Activated CD8-positive, alpha-beta memory T cell treated with anti-CD3 and anti-CD28 coated beads for 24 hours (primary cell): ENCODE measurements around the gene MAGEH1.
"Not testable (repeated sequence)": the region's sequence is repeated elsewhere in the genome, so short reads cannot be mapped to it uniquely, and the experiment has no call there.

Source experiments
- DNase-seq: peaks from one replicate; pipeline ENCODE4 v3.0.0-alpha.2; 2020

The MAGEH1 gene

GRCh38 chrX:55451990-55452832 is at the start of gene MAGEH1:
Gene MAGEH1, plus strand, starts transcription at chrX:55452127. Its CDS starts 248 bp downstream, at chrX:55452375.
- peak; percentile 83 for DNase-seq

DNA sequence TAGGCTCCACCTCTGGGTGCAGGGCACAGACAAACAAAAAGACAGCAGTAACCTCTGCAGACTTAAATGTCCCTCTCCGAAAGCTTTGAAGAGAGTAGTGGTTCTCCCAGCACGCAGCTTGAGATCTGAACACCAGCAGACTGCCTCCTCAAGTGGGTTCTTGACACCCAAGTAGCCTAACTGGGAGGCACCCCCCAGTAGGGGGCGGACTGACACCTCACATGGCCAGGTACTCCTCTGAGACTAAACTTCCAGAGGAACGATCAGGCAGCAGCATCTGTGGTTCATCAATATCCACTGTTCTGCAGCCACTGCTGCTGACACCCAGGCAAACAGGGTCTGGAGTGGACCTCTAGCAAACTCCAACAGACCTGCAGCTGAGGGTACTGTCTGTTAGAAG is 24.8 kb upstream of the MAGEH1 start:
- DNase-seq: not testable (repeated sequence)

GRCh38 chrX:55443468-55443867 is 8.5 kb upstream of the MAGEH1 start:
- not testable (repeated sequence) for DNase-seq

DNA sequence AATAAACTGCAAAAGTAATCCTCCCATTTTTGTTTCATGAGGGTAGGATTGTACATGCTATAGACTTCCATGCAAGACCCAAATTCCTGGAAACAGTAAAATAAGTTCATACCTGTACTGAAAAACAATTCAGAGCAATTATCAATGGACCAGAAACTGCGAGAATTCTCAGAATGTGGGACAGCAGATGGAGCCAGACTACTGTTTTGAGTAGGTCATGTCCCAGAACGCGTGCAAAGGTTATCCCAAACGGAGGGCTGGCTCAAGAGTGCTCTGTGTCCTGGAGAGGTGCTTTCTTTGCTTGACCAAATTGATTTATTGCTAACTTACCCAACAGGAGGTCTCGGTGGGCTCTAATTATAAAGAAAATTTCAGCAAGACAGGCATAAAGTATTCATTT is 1.7 kb upstream of the MAGEH1 start:
- no peak for DNase-seq

GRCh38 chrX:55451141-55451540 is 786 bp upstream of the MAGEH1 start:
- DNase-seq: no peak

- no peak for DNase-seq
Observed at GRCh38 chrX:55451626-55451989, 319 bp upstream of the MAGEH1 start.

- DNase-seq: no peak
Observed at GRCh38 chrX:55452833-55453124, 852 bp downstream of the MAGEH1 start.

GRCh38 chrX:55455708-55456107 is 3.8 kb downstream of the MAGEH1 start:
- not testable (repeated sequence) for DNase-seq

GRCh38 chrX:55459426-55459825 is 7.5 kb downstream of the MAGEH1 start:
- DNase-seq: not testable (repeated sequence)

GRCh38 chrX:55459926-55460325 is 8.0 kb downstream of the MAGEH1 start:
- not testable (repeated sequence) for DNase-seq

- DNase-seq: not testable (repeated sequence)
Observed at GRCh38 chrX:55464050-55464449, 12.1 kb downstream of the MAGEH1 start.

- not testable (repeated sequence) for DNase-seq
Observed at GRCh38 chrX:55465108-55465507, 13.2 kb downstream of the MAGEH1 start.

DNA sequence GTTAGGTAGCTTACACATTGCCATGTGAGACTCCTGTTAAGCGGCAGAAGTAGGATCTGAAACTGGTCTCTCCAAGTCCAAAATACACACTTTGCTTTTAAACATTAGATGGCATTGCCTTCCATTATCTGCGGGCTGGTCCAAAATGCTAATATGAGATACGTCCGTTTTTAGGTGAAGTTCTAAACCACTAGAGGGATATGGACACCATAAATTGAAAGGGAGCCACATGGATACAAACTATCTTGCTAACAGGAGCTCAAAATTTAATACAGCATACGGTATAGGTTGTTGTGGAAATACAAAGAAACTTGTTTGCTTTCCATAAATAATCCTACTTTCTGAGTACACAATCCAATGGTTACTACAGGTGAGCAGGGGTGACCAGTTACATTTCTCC is 13.9 kb downstream of the MAGEH1 start:
- not testable (repeated sequence) for DNase-seq

- DNase-seq: not testable (repeated sequence)
Observed at GRCh38 chrX:55479956-55480355, 28.0 kb downstream of the MAGEH1 start.

- no peak for DNase-seq
Observed at GRCh38 chrX:55480390-55481062, 28.6 kb downstream of the MAGEH1 start.

- no peak for DNase-seq
Observed at GRCh38 chrX:55484948-55485347, 33.0 kb downstream of the MAGEH1 start.

- peak; percentile 26 for DNase-seq
Observed at GRCh38 chrX:55486736-55487135, 34.8 kb downstream of the MAGEH1 start.

DNA sequence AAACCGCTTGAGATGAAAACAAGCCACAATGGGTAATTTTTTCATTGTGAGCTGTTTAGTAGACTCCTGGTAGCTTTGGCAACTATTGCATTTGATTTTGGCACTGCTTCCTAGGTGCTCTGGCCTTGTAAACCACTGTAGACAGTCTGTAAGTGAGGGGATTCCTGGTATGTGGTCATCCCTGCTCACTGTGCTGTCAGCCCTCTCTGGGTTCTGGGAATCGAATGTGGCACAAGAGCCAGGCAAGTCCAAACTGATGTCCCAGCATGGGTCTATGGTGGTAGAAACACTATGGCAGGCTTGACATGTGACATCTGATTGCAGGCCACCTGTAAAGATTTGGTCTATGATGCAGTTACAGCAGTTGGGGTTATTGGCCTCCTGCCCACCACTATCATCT is 35.2 kb downstream of the MAGEH1 start:
- peak; percentile 32 for DNase-seq

- DNase-seq: no peak
Observed at GRCh38 chrX:55488006-55488592, 36.2 kb downstream of the MAGEH1 start.

DNA sequence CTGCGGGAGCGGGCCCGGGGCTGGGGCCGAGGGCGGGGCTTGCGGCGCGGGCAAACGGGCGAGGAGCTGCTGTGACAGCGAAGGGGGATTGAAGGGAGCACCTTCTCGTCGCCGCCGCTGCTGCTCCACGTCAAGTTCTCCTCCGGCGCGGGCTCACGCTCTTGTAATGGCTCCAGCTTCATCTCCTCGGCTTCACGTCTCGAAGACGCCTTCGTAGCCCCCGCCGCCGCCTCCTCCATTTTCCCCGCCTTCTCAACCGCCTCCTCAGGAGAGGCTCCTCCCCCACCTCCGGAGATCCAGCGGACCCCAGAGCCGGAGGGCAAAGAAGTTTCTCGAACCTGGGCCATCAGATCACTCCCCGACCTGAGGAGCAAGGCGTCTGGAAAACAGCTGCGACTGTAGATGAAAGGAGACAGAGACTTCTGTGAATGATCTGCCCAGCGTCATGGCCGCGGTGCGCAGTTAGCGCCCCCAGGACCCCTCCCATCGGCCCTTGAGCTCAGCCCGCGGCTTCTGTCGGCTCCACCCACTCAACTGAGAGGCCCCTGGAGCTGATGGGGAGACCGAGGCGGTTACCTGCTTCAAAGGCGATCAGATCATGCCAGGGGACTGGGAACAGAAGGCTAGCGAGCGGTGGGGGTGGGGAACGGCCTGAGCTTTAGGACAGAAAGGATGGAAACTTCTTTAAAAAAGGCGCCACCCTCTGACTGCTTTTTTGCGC is 36.8 kb downstream of the MAGEH1 start:
- peak; percentile 82 for DNase-seq

DNA sequence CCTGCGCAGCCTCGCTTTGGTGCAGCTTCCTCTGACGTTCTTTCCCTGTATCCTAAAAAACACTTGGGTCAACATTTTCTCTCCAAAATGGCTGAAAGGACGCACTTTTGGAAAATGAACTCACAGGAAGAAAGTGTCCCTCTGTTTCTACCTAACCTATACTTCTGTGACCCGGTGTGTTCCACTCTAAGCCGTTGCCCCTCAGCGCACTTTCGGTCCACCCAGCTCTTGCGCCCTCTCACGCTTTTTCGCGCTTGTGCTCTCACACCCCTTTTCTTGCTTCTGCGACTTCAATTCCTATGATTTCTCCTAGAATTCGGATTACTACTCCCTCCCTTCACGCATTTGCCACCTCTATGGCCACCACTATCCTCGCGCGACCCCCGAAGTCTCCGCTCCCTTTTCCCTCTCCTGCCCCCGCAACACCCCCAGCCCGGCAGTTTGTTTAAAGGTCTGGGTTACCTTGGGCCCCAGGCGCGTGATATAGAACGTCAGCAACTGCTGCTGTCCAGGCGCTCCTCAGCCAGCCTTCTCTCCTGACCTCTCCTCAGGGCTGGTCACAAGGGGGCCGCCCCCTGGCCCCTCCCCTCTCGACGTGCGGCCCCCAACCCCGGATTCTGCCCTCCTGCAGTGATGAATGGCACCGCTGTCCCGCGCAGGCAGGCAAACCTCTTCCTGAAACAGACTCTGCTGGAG is 37.5 kb downstream of the MAGEH1 start, which contains the start of gene USP51:
Gene USP51, minus strand, starts transcription at position 535 of the 696 bp plus-strand sequence. CDS start 909 bp downstream, outside the sequence.
- DNase-seq: peak; percentile 60

- DNase-seq: no peak
Observed at GRCh38 chrX:55490121-55490520, 38.2 kb downstream of the MAGEH1 start.

DNA sequence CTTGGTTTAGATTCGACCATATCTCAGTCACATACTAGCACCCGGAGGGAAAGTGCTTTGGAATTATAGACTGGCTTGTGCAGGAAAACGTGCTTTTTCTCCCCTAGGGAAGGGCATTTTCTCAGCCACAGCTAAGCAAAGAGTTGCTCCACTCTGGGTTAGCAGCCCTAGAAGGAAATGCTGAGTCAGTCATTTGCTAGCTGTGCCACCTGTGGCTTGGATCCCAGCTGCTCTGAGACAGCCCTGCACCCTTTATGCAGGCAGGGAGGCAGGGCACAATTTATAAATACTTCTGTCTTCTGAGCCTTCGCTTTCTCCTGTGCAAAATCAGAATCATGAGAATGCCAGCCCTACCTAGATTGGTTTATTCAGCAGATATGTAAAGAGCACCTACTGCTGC is 39.0 kb downstream of the MAGEH1 start:
- peak; percentile 45 for DNase-seq
